ENCODE results near the gene CERKL.
"Not testable (repeated sequence)": the region's sequence is repeated elsewhere in the genome, so short reads cannot be mapped to it uniquely, and the experiment has no call there.

Gene CERKL

DNA sequence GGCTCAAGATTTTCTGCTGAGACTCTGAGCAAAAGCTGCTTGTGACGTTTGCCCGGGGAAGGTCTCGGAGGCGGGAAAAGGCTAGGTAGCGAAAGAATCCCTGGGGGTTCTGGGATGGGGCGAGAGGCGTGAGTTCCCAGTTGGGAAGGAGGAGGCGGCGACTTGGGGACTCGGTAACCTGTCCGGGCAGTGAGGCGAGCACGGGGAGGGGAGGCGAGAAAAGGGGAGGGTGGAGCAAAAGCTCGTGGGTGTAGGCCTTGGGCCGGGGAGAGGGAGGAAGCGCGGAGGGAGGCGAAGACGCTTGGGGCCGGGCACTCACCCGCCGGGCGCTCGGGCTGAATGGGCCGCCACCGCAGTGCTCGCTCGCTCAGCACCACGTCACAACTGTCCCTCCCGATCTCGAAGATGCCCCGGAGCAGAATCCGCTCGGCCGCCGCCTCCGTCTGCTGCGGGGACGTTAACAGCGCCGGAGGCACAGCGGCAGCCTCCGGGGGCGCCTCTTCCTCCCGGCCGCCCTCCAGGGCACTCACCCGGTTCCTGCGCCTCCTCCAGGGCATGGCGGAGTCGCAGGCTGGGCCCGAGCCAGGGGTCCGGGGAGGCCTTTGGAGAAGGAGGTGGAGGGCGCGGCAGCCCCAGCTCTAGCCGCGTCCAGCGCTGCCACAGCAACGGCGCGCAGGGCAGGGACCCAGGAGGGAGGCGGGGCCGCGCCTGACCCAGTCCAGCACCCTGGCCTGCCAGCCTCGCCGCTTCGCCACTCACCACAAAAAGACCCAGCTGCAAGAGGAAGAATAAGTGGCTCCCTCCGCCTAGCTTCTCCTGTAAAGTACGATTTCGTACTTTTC lies at the start of gene CERKL:
CERKL (minus strand) TSS at position 656 of the 842 bp plus-strand sequence; CDS start at position 557, 99 bp downstream.
- no peak for FAIRE-seq

DNA sequence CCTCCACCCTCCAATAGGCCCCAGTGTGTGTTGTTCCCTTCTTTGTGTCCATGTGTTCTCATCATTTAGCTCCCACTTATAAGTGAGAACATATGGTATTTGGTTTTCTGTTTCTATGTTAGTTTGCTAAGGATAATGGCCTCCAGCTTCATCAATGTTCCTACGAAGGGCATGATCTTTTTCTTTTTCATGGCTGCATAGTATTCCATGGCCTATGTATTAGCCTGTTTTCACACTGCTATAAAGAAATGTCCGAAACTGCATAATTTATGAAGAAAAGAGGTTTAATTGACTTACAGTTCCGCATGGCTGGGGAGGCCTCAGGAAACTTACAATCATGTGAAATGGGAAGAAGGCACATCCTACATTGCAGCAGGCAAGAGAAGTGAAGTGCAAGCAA lies 45.6 kb upstream of the CERKL start:
- FAIRE-seq: not testable (repeated sequence)

- no peak for FAIRE-seq
Measured at GRCh38 chr2:181698223-181698622, 41.3 kb upstream of the CERKL start.

- no peak for FAIRE-seq
Measured at GRCh38 chr2:181697571-181697970, 40.7 kb upstream of the CERKL start.

DNA sequence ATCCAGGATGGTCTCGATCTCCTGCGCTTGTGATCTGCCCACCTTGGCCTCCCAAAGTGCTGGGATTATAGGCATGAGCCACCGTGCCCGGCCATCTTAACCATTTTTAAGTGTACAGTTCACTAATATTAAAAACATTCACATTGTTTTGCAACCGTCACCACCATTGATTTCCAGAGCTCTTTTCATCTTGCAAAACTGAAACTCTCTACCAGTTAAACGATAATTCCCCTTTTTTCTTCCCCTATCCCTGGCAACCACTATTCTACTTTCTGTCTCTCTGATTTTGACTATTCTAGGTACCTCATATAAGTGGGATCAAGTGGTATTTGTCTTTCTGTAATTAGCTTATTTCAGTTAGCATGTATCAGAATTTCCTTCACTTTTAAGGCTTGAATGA lies 40.2 kb upstream of the CERKL start:
- FAIRE-seq: no peak

GRCh38 chr2:181694271-181694670 lies 37.4 kb upstream of the CERKL start:
- no peak for FAIRE-seq

DNA sequence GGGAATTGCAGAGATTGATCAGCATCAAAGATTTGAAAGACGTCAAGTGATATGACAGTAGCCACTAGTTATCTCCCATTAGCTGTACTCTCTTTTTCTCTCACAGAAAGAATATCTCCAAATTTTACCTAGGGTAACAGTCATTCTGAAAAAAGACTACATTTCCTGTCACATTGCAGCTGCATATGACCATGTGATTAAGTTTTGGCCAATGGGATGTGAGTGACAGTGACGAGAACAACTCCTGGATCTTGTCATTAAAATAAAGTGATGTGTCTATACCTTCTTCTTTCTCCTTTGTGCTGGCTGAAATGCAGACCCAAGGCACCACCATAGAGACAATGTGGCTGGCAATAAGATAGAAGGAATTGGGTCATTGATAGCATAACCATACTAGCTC lies 34.0 kb upstream of the CERKL start:
- no peak for FAIRE-seq

GRCh38 chr2:181686576-181687185 lies 29.8 kb upstream of the CERKL start:
- no peak for FAIRE-seq

DNA sequence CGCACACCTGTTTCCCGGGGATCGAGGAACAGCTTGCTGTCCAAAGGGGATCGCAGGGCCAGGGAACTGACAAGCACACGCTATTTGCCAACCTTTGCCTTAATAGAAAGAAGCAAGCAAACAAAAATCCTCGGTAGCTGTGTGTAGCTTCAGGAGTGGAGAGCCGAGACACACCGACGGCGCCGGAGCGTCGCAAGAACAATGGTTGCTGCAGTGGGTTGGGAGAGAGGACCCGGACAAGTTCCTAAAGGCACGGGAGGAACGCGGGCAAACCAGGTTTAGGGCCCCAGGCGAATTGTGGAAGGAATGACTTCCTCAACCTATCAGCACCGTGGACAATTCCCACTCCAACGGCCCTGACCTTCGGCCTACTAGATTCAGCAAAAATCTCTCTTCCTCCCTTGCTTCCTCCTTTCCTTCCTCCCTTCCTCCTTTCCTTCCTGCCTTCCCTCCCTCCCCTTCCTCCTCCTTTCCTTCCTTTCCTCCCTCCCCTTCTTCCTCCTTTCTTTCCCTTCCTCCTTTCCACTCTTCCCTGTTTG lies 28.3 kb upstream of the CERKL start:
- FAIRE-seq: no peak

GRCh38 chr2:181684454-181685149 lies 27.7 kb upstream of the CERKL start:
- FAIRE-seq: no peak

DNA sequence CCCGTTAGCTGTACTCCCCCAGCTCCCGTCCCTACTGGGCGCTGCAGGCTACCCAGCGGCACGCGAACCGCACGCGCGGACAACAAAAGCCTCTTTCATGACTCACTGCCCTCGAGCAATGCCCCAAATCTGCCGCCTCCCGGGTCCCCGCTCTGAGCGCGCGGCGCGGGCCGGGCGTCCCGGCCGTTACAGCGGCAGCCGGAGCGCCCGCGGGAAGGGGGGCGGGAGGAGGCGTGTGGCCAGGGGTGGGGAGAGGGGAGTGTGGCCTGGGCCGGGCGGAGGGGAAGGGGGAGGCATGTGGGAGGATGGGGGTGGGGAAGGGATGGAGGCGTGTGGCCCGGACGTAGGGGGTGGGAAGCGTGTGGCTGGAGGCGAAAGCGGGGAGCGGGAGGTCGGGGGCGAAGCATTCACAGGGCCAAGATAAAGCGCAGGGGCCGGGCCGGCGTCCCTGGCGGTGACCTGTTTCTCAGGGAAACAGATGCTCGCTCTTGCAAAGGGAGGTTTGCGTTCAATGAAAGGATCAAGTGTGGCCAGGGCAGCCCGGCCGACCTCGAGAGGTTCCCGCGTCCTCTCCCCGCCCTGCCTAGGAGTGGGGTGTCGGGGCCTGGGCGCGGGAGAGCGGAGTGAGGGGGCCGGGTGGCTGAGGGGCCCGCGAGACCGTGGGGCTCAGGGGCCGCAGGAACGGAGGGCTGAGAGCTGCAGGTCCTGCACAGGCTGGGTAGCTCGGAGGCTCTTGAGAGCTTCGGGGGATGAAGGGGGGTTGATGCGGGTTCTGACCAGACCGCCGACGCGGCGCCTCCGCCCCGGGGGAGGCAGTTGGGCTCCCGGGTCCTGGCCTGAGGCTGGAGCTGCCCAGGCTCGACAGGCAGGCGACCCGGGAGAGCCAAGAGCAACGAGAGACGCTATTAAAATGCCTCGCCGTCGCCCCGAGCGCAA lies 26.9 kb upstream of the CERKL start:
- no peak for FAIRE-seq

- FAIRE-seq: no peak
Measured at GRCh38 chr2:181682795-181683517, 26.1 kb upstream of the CERKL start.

DNA sequence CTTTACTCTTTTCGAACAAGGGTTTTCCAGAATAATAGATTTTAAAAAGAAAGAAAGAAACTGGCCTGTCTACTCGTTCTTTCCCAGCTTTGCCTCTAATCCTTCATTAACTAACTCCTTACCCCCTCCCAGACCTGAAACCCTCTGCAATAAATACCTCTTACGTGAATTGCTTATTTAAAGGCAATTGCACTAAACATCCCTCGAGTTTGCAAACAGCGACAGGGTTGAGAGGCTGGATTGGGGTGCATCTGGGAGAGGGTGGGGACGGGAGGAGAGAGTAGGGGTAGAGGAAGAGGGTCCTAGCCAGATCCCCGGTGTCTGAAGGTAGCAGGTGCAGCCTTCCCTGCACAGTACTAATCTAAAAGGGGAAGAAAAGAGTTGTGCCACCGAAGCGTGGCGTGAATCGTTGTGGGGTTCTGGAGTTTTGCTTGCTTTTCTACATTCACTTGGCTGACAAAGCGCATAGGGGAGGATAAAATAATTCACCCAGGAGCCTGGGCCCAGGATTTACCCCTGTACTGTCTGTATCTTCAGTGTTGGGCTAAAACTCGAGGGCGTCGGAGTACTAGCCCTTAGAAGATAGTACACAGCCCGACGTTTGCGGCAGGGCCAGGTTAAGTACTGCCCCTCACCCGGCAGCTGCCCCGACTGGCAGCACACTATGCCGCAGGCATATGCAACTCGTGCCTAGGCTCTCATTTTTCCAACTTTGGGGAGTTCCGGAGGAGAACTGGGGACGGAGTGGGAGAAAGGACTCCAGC lies 25.3 kb upstream of the CERKL start:
- no peak for FAIRE-seq

DNA sequence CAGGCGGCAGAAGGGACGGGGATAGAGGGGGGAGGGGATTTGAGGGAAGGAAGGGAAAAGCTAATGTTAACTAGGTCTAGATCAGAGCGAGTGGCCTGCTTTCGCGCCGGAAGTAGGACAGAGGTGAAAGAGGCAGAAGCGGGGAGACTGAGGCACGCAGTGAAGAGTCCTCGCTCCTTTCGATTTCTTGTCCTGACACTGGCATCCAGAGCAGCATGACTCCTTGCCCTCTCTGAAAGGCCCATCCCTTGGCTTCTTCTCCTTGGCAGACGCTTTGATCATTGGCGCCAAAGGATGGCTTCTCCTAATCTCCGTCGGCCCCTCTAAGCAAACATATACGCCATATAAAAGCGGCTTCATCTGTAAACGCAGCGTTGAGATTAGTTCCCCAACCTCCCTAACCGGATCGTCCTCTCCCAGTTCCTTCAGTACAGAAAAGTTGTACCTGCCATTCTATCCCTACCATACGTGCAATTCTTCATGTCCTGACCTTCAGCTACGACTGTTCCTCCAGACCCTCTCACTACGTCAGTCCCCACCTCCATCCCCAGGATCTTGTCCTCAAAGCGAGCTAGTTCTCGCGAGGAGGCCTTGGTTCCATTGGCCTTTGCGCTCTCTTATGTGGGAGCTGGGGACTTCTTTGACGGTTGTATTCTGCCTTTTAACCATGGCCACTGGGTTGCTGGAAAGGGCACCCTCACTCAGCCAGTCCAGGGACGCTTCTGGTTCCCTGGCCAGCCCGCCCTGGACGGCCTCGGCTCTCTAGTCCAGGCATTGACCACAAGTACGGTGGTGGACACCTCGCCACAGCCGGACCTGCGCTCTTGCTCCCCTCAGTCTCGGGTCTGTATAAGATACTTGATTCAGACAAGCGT lies 24.3 kb upstream of the CERKL start:
- FAIRE-seq: no peak

DNA sequence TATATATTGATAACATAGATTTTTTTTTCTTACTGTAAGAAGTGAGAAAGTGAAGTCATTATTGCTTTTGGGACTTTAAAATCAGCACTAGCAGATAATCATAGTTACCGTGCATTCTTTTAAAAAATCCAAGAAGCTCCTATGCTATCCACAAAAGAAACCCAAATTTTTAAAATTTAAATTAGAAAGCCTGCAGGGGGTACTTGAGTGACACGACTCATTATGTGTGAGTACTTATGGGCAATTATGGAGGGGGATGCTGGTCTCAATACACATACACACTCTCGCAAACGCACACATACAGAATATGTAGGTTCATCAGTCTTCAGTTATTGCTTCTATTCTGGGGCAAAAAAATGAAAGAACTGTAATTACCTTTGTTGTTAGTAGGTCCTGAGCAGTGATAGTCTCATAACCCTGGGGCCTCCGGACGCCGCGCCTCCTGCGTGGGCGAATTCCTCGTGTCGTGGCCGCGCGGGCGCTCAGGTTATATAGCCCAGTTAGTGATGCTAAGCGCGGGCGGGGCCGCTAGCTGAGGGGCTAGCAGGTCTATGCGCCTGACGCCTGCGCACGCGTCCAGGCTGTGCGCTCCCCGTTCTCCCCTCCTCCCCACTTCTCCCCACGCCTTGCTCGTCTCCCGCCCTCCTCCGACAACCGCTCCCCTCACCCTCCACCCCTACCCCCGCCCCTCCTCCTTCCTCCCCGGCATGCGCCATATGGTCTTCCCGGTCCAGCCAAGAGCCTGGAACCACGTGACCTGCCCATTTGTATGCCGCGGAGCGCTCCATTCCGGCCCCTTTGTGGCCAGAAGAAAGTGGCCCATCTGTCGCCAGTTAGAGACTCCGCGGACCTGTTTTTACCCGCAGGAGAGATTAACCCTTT lies 23.4 kb upstream of the CERKL start, which contains the start of gene NEUROD1:
NEUROD1 (minus strand) TSS at position 463 of the 882 bp plus-strand sequence. CDS start 1,657 bp downstream, outside the sequence.
- FAIRE-seq: no peak

DNA sequence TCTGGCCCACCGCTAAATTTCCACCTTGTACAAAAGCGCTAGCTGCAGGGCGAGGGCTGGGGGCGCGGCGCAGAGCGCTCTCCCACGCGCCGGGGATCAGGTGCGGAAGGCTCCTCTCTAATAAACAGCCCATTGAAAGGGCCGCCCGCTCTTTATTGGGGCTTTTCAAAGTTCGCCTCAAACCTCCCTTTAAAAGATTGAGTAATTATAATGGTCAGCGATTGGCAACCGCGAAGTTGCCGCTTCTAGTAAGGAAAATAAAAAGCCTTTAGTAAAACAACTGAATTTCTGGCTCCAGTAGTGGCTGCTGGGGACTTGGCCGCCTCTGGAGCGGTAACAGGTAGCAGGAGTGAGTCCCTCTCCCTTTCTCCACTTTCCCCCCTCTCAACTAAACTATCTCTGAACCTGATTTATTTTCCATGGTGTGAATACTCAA lies 22.7 kb upstream of the CERKL start:
- no peak for FAIRE-seq

DNA sequence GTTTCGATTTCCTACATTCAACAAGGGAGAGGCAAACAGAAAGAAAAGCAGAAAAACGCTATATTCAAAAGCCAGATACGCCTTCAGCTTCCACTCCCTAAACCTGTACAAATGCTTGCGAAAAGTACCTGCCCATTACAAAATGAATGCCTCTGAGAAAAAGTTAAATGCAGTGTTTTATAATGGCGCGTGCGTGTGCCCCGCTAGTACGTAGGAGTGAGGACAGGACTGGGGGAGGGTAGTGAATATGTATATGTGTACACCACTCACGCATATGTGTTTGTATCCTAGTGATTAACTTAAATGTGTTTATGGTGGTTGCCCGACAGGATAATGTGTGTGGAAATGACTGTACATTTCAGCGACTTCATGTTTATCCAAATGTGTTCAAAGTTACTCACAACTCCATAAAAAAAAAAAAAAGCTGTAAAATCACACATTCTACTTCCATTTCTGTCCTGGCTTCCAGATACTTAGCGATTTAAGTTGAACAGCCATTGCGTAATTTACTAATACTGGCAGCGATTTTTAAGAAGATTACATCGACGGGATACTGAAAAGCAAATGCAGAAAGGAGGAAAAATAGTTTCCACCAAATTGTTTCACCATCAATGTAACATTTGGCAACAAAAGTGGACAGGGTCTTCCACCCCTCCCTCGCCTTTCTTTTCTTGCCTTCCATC lies 22.1 kb upstream of the CERKL start:
- no peak for FAIRE-seq

Measured in endometrium (tissue), 2 donors.